ENCODE results near the gene KCNN2. TPM values are rescaled to one million over a fixed set of nuclear protein-coding genes. Genes with fewer than 3 reads are reported as not detected.
A peak's percentile ranks its signal among the peaks of the same experiment; 100 is the strongest.

The KCNN2 gene
- total RNA-seq, 1 donor from 2014 or later: not detected

DNA sequence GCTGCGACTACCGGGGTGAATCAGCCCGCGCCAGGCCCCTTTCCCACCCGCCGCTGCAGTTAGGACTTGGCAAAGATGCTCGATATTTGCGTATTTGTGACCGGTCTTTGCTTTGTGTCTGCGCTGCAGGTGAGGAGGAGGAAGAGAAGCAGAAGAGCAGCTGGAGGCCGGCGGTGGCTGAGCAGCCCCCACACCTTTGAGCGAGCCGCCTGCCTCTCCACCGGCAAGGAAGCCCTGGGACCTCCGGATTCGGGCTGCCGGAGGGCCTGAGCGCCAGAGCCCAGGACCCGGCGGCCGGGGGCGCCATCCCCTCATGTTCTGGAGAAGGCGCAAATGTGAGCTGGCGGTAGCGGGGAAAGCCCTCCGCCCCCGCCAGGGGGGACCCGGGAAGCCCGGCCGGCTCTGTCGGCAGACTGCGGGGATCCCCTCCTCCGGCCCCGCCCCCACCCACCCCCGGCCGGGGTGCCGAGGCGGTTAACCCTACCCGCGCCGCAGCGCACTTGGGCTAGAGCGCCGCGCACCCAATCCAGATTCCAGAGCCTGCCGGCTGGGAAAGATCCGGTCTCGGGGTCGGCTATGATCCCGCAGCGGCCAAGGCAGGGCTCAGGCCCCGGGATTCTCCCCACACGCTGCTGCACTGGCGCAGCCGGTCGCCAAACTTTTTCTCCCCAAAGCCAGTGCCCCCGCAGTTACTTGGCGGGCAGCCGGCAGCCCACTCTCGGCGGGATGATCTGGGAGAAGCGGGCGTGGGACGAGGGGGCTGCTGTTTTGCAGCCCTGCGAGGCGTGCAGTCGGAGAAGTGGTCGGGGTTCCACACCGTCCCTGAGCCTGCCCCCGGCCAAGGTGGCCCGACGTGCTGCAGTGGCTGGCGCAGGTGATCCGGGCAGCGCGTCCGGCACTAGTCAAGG, 800 bp upstream of the KCNN2 start:
- TF ChIP-seq, protein P1, sequence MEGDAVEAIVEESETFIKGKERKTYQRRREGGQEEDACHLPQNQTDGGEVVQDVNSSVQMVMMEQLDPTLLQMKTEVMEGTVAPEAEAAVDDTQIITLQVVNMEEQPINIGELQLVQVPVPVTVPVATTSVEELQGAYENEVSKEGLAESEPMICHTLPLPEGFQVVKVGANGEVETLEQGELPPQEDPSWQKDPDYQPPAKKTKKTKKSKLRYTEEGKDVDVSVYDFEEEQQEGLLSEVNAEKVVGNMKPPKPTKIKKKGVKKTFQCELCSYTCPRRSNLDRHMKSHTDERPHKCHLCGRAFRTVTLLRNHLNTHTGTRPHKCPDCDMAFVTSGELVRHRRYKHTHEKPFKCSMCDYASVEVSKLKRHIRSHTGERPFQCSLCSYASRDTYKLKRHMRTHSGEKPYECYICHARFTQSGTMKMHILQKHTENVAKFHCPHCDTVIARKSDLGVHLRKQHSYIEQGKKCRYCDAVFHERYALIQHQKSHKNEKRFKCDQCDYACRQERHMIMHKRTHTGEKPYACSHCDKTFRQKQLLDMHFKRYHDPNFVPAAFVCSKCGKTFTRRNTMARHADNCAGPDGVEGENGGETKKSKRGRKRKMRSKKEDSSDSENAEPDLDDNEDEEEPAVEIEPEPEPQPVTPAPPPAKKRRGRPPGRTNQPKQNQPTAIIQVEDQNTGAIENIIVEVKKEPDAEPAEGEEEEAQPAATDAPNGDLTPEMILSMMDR (conservative IDR thresholded peaks at IDR 0.05; ENCODE audit: low read depth, low read length): no peak
- DNase-seq (ENCODE audit: low read depth): no peak

DNA sequence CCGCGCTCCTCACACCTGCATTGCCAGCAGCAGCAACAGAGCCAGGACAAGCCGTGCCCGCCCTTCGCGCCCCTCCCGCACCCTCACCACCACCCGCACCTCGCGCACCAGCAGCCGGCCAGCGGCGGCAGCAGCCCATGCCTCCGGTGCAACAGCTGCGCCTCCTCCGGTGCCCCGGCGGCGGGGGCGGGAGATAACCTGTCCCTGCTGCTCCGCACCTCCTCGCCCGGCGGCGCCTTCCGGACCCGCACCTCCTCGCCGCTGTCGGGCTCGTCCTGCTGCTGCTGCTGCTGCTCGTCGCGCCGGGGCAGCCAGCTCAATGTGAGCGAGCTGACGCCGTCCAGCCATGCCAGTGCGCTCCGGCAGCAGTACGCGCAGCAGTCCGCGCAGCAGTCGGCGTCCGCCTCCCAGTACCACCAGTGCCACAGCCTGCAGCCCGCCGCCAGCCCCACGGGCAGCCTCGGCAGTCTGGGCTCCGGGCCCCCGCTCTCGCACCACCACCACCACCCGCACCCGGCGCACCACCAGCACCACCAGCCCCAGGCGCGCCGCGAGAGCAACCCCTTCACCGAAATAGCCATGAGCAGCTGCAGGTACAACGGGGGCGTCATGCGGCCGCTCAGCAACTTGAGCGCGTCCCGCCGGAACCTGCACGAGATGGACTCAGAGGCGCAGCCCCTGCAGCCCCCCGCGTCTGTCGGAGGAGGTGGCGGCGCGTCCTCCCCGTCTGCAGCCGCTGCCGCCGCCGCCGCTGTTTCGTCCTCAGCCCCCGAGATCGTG, 517 bp downstream of the KCNN2 start:
- TF ChIP-seq, protein P1 (conservative IDR thresholded peaks at IDR 0.05; ENCODE audit: low read depth, low read length): no peak
- DNase-seq (ENCODE audit: low read depth): no peak

More for the DNA sequence above, 800 bp upstream of the KCNN2 start:
- H3K4me3 ChIP-seq (ENCODE audit: low read depth, low read length): peak overlapping the region; percentile 68

DNA sequence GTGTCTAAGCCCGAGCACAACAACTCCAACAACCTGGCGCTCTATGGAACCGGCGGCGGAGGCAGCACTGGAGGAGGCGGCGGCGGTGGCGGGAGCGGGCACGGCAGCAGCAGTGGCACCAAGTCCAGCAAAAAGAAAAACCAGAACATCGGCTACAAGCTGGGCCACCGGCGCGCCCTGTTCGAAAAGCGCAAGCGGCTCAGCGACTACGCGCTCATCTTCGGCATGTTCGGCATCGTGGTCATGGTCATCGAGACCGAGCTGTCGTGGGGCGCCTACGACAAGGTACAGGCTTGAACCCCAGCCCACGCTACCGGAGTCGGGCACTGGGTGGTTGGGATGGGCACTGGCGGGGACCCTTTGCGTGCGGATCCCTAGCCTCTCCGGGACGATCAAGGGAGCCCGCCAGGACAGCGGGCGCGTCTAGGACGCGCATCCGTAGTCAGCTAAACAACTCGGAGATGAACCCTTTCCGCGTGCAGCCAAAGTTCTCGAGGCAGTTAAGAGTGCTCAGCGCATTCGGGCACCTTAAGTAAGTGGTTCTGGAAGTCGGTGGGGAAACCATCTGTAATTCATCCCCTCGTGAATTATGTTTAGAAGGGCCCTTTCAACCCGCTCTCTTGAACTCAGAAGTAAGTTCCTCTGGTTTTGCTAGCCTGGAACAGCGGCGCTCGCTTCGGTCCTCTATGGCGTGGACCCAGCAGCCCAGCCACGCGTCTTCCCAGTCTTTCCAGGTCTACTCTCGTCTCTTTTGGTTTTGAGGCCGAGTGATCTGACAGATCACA, 1.3 kb downstream of the KCNN2 start:
- no peak for DNase-seq (ENCODE audit: low read depth)
- TF ChIP-seq, protein P1 (conservative IDR thresholded peaks at IDR 0.05; ENCODE audit: low read depth, low read length): no peak
- H3K4me3 ChIP-seq (ENCODE audit: low read depth, low read length): peak overlapping the region; percentile 68

More for the DNA sequence above, 517 bp downstream of the KCNN2 start:
- peak overlapping the region; percentile 68 for H3K4me3 ChIP-seq (ENCODE audit: low read depth, low read length)

- no peak overlapping the region for H3K4me3 ChIP-seq (ENCODE audit: low read depth, low read length)
These were observed 2.0 kb downstream of the KCNN2 start for GRCh38 chr5:114363837-114364236.

GRCh38 chr5:114367029-114367428, 5.2 kb downstream of the KCNN2 start:
- no peak for DNase-seq (ENCODE audit: low read depth)
- H3K4me3 ChIP-seq (ENCODE audit: low read depth, low read length): no peak overlapping the region
- TF ChIP-seq, protein P1 (conservative IDR thresholded peaks at IDR 0.05; ENCODE audit: low read depth, low read length): no peak

More at GRCh38 chr5:114363837-114364236, 2.0 kb downstream of the KCNN2 start:
- DNase-seq (ENCODE audit: low read depth): no peak
- TF ChIP-seq, protein P1 (conservative IDR thresholded peaks at IDR 0.05; ENCODE audit: low read depth, low read length): no peak

DNA sequence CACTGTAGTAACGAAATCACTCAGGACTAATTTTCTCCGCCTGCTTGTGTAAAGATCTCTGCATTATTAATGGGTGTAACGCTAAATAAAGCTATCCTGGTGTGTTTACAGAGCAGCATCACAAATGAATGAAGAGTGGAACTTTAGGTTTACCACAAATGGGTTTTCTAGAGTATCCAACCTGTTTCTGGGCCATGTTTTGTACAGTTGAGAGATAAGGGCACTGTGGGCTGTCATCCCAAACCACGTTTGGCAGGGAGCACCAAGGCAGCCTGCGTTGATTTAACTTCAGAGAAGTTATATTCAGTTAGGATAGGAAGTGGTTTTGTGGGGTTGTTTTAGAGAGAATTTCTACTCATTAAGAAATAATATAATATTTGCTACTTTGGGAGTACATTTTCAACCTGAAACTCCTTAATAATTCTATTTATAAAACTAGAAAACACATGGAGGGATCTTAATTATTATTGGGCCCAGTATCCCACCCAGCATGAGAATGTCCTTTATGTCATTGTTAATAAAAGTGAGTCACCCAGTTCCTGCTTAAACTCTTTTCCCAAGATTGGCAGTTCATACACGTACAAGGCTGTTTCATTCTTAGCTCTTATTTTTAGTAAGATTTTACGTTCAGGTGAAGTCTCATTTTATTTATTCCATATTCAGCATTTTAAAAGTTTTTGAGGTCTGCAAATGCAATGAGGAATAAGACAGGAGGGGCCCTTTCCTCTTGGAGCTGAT, 8.0 kb downstream of the KCNN2 start:
- DNase-seq (ENCODE audit: low read depth): no peak
- no peak overlapping the region for H3K4me3 ChIP-seq (ENCODE audit: low read depth, low read length)
- TF ChIP-seq, protein P1 (conservative IDR thresholded peaks at IDR 0.05; ENCODE audit: low read depth, low read length): no peak

Data from epithelial cell of proximal tubule (primary cell).